Body of pancreas (tissue), 4 donors: ENCODE data around the gene ASB2.

Experiments used
- CTCF ChIP-seq, 7 experiments: fragments of 450-650 bp in 4 of 7; fragments of 200-600 bp in 3 of 7; sonication (generic) in 3 of 7; IDR thresholded peaks; one replicate each; pipeline ENCODE4 v1.5.1; 2016 to 2019; ENCODE audit warnings: antibody characterized with exemption in 7 of 7
- POLR2A ChIP-seq, 3 donors: fragments of 450-650 bp; IDR thresholded peaks; one replicate each; pipeline ENCODE4 v1.6.1; 2016; ENCODE audit warnings: antibody characterized with exemption in 3 of 3, mild to moderate bottlenecking in 2 of 3

- TF ChIP-seq CTCF (IDR thresholded peaks at IDR 0.05) (no peak), POLR2A (IDR thresholded peaks at IDR 0.05) (no peak)
These were observed 15.3 kb upstream of the ASB2 start for GRCh38 chr14:93991649-93992048.
